Measurements from ENCODE around the gene PCDHB5. TPM values are rescaled to one million over a fixed set of nuclear protein-coding genes. Genes with fewer than 3 reads are reported as not detected.

Gene PCDHB5
- polyA plus RNA-seq, 6 donors from 2014 or later: 0.08 to 0.43 TPM; not detected in 4

Other genes with a start within 250 kb of the PCDHB5 start
- not detected for gene PCDHAC1, start 208.9 kb upstream of the PCDHB5 start, polyA plus RNA-seq (ENCODE audit: low read depth in 6 of 6)
- not detected for gene PCDHAC2, start 168.7 kb upstream of the PCDHB5 start, polyA plus RNA-seq (ENCODE audit: low read depth in 6 of 6)
- not detected for gene PCDHB1, start 83.8 kb upstream of the PCDHB5 start, polyA plus RNA-seq (ENCODE audit: low read depth in 6 of 6)
- under 1 TPM in 1 of 6 donors, not detected in 5; 0.13 TPM for gene PCDHB2, start 40.6 kb upstream of the PCDHB5 start, polyA plus RNA-seq (ENCODE audit: low read depth in 6 of 6)
- not detected for gene PCDHB3, start 34.7 kb upstream of the PCDHB5 start, polyA plus RNA-seq (ENCODE audit: low read depth in 6 of 6)
- not detected for gene PCDHB4, start 13.4 kb upstream of the PCDHB5 start, polyA plus RNA-seq (ENCODE audit: low read depth in 6 of 6)
- gene PCDHB6, start 14.9 kb downstream of the PCDHB5 start, polyA plus RNA-seq (ENCODE audit: low read depth in 6 of 6): not detected
- gene PCDHB7, start 37.4 kb downstream of the PCDHB5 start, polyA plus RNA-seq (ENCODE audit: low read depth in 6 of 6): not detected
- not detected for gene PCDHB8, start 42.6 kb downstream of the PCDHB5 start, polyA plus RNA-seq (ENCODE audit: low read depth in 6 of 6)
- not detected for gene PCDHB16, start 47.2 kb downstream of the PCDHB5 start, polyA plus RNA-seq (ENCODE audit: low read depth in 6 of 6)
- gene PCDHB9, start 52.0 kb downstream of the PCDHB5 start, polyA plus RNA-seq (ENCODE audit: low read depth in 6 of 6): not detected
- gene PCDHB10, start 57.1 kb downstream of the PCDHB5 start, polyA plus RNA-seq (ENCODE audit: low read depth in 6 of 6): not detected
- gene PCDHB11, start 64.4 kb downstream of the PCDHB5 start, polyA plus RNA-seq (ENCODE audit: low read depth in 6 of 6): not detected
- not detected for gene PCDHB12, start 73.5 kb downstream of the PCDHB5 start, polyA plus RNA-seq (ENCODE audit: low read depth in 6 of 6)
- not detected for gene PCDHB13, start 78.7 kb downstream of the PCDHB5 start, polyA plus RNA-seq (ENCODE audit: low read depth in 6 of 6)
- gene PCDHB14, start 88.1 kb downstream of the PCDHB5 start, polyA plus RNA-seq (ENCODE audit: low read depth in 6 of 6): not detected
- gene PCDHB15, start 110.2 kb downstream of the PCDHB5 start, polyA plus RNA-seq (ENCODE audit: low read depth in 6 of 6): not detected
- gene SLC25A2, start 168.8 kb downstream of the PCDHB5 start, polyA plus RNA-seq (ENCODE audit: low read depth in 6 of 6): under 1 TPM in 1 of 6 donors, not detected in 5; 0.20 TPM
- gene TAF7, start 185.6 kb downstream of the PCDHB5 start, polyA plus RNA-seq (ENCODE audit: low read depth in 6 of 6): 100 to 1,000 TPM; 270 to 315 (median 285) TPM
- not detected for gene PCDHGA1, start 195.3 kb downstream of the PCDHB5 start, polyA plus RNA-seq (ENCODE audit: low read depth in 6 of 6)
- gene PCDHGA2, start 203.6 kb downstream of the PCDHB5 start, polyA plus RNA-seq (ENCODE audit: low read depth in 6 of 6): not detected
- not detected for gene PCDHGA3, start 208.6 kb downstream of the PCDHB5 start, polyA plus RNA-seq (ENCODE audit: low read depth in 6 of 6)
- gene PCDHGB1, start 214.9 kb downstream of the PCDHB5 start, polyA plus RNA-seq (ENCODE audit: low read depth in 6 of 6): not detected
- under 1 TPM in 2 of 6 donors, not detected in 4; 0.14 to 0.16 TPM for gene PCDHGA4, start 219.8 kb downstream of the PCDHB5 start, polyA plus RNA-seq (ENCODE audit: low read depth in 6 of 6)
- gene PCDHGB2, start 224.8 kb downstream of the PCDHB5 start, polyA plus RNA-seq (ENCODE audit: low read depth in 6 of 6): under 1 TPM in 3 of 6 donors, not detected in 3; 0.27 to 0.82 (median 0.74) TPM
- under 1 TPM in 1 of 6 donors, not detected in 5; 0.10 TPM for gene PCDHGA5, start 229.0 kb downstream of the PCDHB5 start, polyA plus RNA-seq (ENCODE audit: low read depth in 6 of 6)
- gene PCDHGB3, start 235.0 kb downstream of the PCDHB5 start, polyA plus RNA-seq (ENCODE audit: low read depth in 6 of 6): under 1 TPM in 1 of 6 donors, not detected in 5; 0.21 TPM
- under 1 TPM in 1 of 6 donors, not detected in 5; 0.08 TPM for gene PCDHGA6, start 238.7 kb downstream of the PCDHB5 start, polyA plus RNA-seq (ENCODE audit: low read depth in 6 of 6)
- not detected for gene PCDHGA7, start 247.5 kb downstream of the PCDHB5 start, polyA plus RNA-seq (ENCODE audit: low read depth in 6 of 6)

Data from naive B cell (primary cell).